ENCODE data around the gene HMCN2. TPM values are rescaled to one million over a fixed set of nuclear protein-coding genes. Genes with fewer than 3 reads are reported as not detected.

Gene HMCN2
- total RNA-seq, 2 donors from 2014 or later: 2.9 to 5.5 TPM

DNA sequence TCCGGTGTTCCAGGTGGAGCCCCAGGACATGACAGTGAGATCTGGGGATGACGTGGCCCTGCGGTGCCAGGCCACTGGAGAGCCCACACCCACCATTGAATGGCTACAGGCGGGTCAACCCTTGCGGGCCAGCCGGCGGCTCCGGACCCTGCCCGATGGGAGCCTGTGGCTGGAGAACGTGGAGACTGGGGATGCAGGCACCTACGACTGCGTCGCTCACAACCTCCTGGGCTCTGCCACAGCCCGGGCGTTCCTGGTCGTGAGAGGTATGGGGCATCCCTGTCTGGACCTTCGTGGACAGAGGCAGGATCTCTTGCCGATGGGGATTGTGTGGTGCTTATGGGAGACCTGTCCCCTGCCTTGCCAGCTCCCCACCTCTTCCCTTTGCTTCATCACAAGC is 153.2 kb downstream of the HMCN2 start:
- intact Hi-C loops (cut with DNase I): no loop called here
- WGBS: 94% methylated on average over 18 of the region's 18 CpGs

DNA sequence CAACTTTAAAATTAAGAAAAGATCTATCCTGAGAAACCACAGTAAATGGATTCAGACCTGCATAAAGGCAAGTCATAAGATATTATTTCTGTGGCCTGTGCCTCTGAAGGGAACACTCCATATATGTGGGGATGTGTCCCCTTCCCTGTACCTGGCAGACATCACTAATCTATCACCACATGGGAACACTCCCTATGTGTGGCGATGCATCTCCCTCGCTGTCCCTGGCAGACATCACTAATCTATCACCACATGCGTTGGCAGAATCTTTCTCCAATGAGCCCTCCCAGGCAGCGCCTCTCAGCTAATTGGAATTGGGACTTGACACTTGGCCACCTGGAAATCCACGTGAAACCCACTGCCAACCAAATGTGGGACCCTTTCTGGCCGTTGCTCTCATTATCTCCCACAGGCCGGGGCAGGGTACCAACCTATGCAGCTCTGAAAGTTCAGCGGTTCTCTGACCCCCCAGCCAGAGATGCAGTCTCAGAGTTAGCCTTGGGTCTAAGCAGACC is 154.0 kb downstream of the HMCN2 start:
- DNase-seq (ENCODE audit: low spot score): no peak
- no peaks in the 10 kb centered on the region for H3K9me3 ChIP-seq
- H3K4me1 ChIP-seq (replicated peaks): no peaks in the 10 kb centered on the region
- intact Hi-C loops (cut with DNase I): no loop called here
- no peaks in the 10 kb centered on the region for H3K36me3 ChIP-seq
- TF ChIP-seq POLR2A (IDR thresholded peaks at IDR 0.05) (no peak), POLR2AphosphoS5 (IDR thresholded peaks at IDR 0.05) (no peak)
- TF ChIP-seq, protein P1, sequence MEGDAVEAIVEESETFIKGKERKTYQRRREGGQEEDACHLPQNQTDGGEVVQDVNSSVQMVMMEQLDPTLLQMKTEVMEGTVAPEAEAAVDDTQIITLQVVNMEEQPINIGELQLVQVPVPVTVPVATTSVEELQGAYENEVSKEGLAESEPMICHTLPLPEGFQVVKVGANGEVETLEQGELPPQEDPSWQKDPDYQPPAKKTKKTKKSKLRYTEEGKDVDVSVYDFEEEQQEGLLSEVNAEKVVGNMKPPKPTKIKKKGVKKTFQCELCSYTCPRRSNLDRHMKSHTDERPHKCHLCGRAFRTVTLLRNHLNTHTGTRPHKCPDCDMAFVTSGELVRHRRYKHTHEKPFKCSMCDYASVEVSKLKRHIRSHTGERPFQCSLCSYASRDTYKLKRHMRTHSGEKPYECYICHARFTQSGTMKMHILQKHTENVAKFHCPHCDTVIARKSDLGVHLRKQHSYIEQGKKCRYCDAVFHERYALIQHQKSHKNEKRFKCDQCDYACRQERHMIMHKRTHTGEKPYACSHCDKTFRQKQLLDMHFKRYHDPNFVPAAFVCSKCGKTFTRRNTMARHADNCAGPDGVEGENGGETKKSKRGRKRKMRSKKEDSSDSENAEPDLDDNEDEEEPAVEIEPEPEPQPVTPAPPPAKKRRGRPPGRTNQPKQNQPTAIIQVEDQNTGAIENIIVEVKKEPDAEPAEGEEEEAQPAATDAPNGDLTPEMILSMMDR (IDR thresholded peaks at IDR 0.05): no peak
- H3K27ac ChIP-seq: no peak overlapping the region
- 92% methylated on average over 8 of the region's 8 CpGs for WGBS
- H3K4me3 ChIP-seq: no peak overlapping the region
- no peaks in the 10 kb centered on the region for H3K27me3 ChIP-seq (replicated peaks; ENCODE audit: insufficient read depth)

More for the DNA sequence above, 153.2 kb downstream of the HMCN2 start:
- H3K27me3 ChIP-seq (replicated peaks; ENCODE audit: insufficient read depth): no peaks in the 10 kb centered on the region
- no peaks in the 10 kb centered on the region for H3K36me3 ChIP-seq
- no peak for DNase-seq (ENCODE audit: low spot score)
- H3K4me3 ChIP-seq: no peak overlapping the region
- TF ChIP-seq, protein P1 (IDR thresholded peaks at IDR 0.05): no peak
- TF ChIP-seq POLR2A (IDR thresholded peaks at IDR 0.05) (no peak), POLR2AphosphoS5 (IDR thresholded peaks at IDR 0.05) (no peak)
- no peaks in the 10 kb centered on the region for H3K9me3 ChIP-seq
- H3K27ac ChIP-seq: no peak overlapping the region
- no peaks in the 10 kb centered on the region for H3K4me1 ChIP-seq (replicated peaks)

DNA sequence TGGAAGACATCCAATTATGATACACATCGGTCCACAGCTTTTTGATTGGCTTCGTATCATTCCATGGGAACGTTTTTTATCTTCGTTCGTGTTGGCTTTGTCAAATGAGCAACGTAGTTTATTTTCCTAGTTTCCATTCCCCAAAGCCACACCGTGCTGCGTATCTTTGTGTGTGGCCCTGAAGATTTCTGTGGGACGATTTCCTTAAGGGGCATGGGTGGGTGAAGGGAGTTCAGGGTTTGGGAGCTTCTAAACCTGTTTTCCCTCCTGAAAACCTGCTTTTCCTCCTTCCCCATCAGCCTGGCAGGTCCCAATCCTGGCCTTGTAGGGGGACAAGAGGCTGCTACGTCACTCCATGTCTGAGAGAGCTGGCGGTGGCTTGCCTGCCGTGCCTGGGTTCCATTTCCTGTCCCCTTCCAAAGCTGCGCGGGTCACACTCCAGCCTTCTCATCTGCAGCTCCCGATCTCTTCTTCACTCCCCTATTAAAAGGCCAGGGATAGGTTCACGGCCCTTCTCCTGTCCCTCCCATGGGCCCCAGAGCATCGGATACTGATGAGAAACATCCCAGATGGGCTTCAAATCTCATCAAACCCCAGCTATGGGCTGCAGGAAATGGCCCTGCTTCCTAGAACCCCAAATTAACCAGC is 155.7 kb downstream of the HMCN2 start:
- H3K4me3 ChIP-seq: no peak overlapping the region
- WGBS: 51% methylated on average over 17 of the region's 17 CpGs
- H3K9me3 ChIP-seq: no peaks in the 10 kb centered on the region
- no peak overlapping the region for H3K27ac ChIP-seq
- no peak for TF ChIP-seq POLR2AphosphoS5 (IDR thresholded peaks at IDR 0.05)
- no peak for TF ChIP-seq POLR2A (IDR thresholded peaks at IDR 0.05)
- TF ChIP-seq, protein P1 (IDR thresholded peaks at IDR 0.05): no peak
- no peaks in the 10 kb centered on the region for H3K4me1 ChIP-seq (replicated peaks)
- H3K27me3 ChIP-seq (replicated peaks; ENCODE audit: insufficient read depth): no peaks in the 10 kb centered on the region
- DNase-seq (ENCODE audit: low spot score): no peak
- intact Hi-C loops (cut with DNase I): no loop called here
- no peaks in the 10 kb centered on the region for H3K36me3 ChIP-seq

DNA sequence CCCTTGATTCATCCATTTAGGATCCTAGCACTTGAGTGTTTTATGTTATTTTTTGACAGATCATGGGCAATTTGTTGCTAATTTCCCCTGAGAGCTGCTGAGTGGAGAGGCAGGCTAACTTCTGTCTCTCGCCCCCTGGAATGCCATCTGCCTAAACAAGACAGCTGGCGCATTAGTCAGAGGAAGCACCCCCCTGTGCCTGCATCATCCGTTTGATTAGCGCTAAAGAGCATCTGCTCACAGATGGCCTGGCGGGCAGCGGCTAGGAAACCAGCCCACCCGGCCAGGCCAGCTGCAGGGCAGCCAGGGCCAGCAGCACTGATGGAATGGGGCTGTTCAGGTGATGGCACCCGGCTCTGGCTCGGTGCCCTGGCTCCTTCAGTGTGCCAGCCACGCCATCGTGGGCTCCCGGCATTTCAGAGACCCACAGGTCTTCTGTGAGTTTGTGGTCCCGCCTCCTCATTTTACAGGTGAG is 156.3 kb downstream of the HMCN2 start:
- intact Hi-C loops (cut with DNase I): no loop called here
- Histone ChIP-seq H3K4me3 (no peak overlapping the region), H3K9me3 (no peaks in the 10 kb centered on the region), H3K27ac (no peak overlapping the region), H3K27me3 (replicated peaks; ENCODE audit: insufficient read depth) (no peaks in the 10 kb centered on the region), H3K36me3 (no peaks in the 10 kb centered on the region), H3K4me1 (replicated peaks) (no peaks in the 10 kb centered on the region)
- no peak for DNase-seq (ENCODE audit: low spot score)
- WGBS: 67% methylated on average over 13 of the region's 13 CpGs
- TF ChIP-seq, protein P1 (IDR thresholded peaks at IDR 0.05): no peak
- TF ChIP-seq POLR2A (IDR thresholded peaks at IDR 0.05) (no peak), POLR2AphosphoS5 (IDR thresholded peaks at IDR 0.05) (no peak)

DNA sequence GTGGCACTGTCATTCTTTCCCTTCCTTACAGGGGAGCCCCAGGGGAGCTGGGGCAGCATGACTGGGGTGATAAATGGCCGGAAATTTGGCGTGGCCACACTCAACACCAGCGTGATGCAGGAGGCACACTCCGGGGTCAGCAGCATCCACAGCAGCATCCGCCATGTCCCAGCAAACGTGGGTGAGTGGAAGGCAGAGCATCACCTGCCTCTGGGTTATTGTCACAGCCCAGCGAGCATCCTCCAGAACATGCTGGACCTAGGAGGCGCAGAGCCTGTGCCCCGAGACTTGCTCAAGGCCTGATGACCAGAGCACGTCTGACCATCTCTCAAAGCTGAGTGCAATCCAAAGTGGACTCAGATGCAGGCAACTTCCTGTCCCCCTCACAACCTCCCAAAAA is 157.0 kb downstream of the HMCN2 start:
- 89% methylated on average over 10 of the region's 10 CpGs for WGBS
- no peak for DNase-seq (ENCODE audit: low spot score)
- H3K9me3 ChIP-seq: no peaks in the 10 kb centered on the region
- H3K4me1 ChIP-seq (replicated peaks): no peaks in the 10 kb centered on the region
- no peak overlapping the region for H3K27ac ChIP-seq
- TF ChIP-seq POLR2AphosphoS5 (IDR thresholded peaks at IDR 0.05) (no peak), POLR2A (IDR thresholded peaks at IDR 0.05) (no peak)
- TF ChIP-seq, protein P1 (IDR thresholded peaks at IDR 0.05): no peak
- H3K4me3 ChIP-seq: no peak overlapping the region
- no peaks in the 10 kb centered on the region for H3K36me3 ChIP-seq
- intact Hi-C loops (cut with DNase I): no loop called here
- no peaks in the 10 kb centered on the region for H3K27me3 ChIP-seq (replicated peaks; ENCODE audit: insufficient read depth)

Data from prostate gland (tissue), 2 donors.